HepG2 (cell line): ENCODE measurements around the gene GPR162. TPM values are rescaled to one million over a fixed set of nuclear protein-coding genes. Genes with fewer than 3 reads are reported as not detected.

ENCODE experiments used
- CCAR2 ChIP-seq: fragments of 200-400 bp; formaldehyde crosslinking; optimal IDR thresholded peaks from 2 replicates; pipeline ENCODE3; 2018; ENCODE audit warnings: low read depth, mild to moderate bottlenecking, low read length, moderate library complexity
- ELF3 ChIP-seq: IDR thresholded peaks from 2 replicates; pipeline ENCODE4 v1.6.1; 2016; ENCODE audit warnings: missing genetic modification reagents, missing compliant biosample characterization
- HNRNPK ChIP-seq: fragments of 200-400 bp; formaldehyde crosslinking; IDR thresholded peaks from 2 replicates; pipeline ENCODE4 v1.6.1; 2018; ENCODE audit warnings: low read length, low read depth, moderate library complexity, mild to moderate bottlenecking; ENCODE audit not compliant: poor library complexity, severe bottlenecking
- KLF15 ChIP-seq: sonication (generic); formaldehyde crosslinking; IDR thresholded peaks from 2 replicates; pipeline ENCODE4 v1.8.1; 2023; ENCODE audit warnings: borderline replicate concordance, mild to moderate bottlenecking, inconsistent platforms, missing genetic modification reagents, mixed read lengths
- POLR2AphosphoS5 ChIP-seq: IDR thresholded peaks from 2 replicates; pipeline ENCODE4 v1.6.1; 2012; ENCODE audit warnings: low read depth, low read length
- RBM39 ChIP-seq: fragments of 200-400 bp; formaldehyde crosslinking; IDR thresholded peaks from one replicate; pipeline ENCODE4 v1.6.1; 2018; ENCODE audit warnings: antibody characterized with exemption, mild to moderate bottlenecking, low read depth, low read length; ENCODE audit not compliant: poor library complexity, severe bottlenecking
- RFX3 ChIP-seq: IDR thresholded peaks from 2 replicates; pipeline ENCODE4 v1.6.1; 2016; ENCODE audit warnings: missing biosample characterization, missing genetic modification reagents
- SAP130 ChIP-seq: IDR thresholded peaks from 2 replicates; pipeline ENCODE4 v1.6.1; 2016; ENCODE audit warnings: low read depth
- SNAPC2 ChIP-seq: sonication (generic); formaldehyde crosslinking; IDR thresholded peaks from 2 replicates; pipeline ENCODE4 v1.8.1; 2022; ENCODE audit warnings: mild to moderate bottlenecking, missing genetic modification reagents
- SP5 ChIP-seq: IDR thresholded peaks from 2 replicates; pipeline ENCODE4 v1.6.1; 2016; ENCODE audit warnings: low read depth, borderline replicate concordance
- TAF1 ChIP-seq: sonication (generic); formaldehyde crosslinking; IDR thresholded peaks from 2 replicates; pipeline ENCODE4 v1.4.0; 2020; ENCODE audit warnings: missing genetic modification reagents
- TBX2 ChIP-seq: sonication (generic); formaldehyde crosslinking; IDR thresholded peaks from 2 replicates; pipeline ENCODE4 v1.5.0; 2020; ENCODE audit warnings: missing genetic modification reagents, mild to moderate bottlenecking, borderline replicate concordance
- U2AF1 ChIP-seq: fragments of 200-400 bp; formaldehyde crosslinking; optimal IDR thresholded peaks from 2 replicates; pipeline ENCODE3; 2017; ENCODE audit warnings: mild to moderate bottlenecking, low read depth, low read length
- ZFP1 ChIP-seq: IDR thresholded peaks from 2 replicates; pipeline ENCODE4 v1.6.1; 2016
- ZNF496 ChIP-seq: sonication (generic); formaldehyde crosslinking; IDR thresholded peaks from 2 replicates; pipeline ENCODE4 v1.8.1; 2023; ENCODE audit warnings: mild to moderate bottlenecking, moderate library complexity, missing genetic modification reagents; ENCODE audit not compliant: insufficient replicate concordance
- ZNF546 ChIP-seq: sonication (generic); formaldehyde crosslinking; conservative IDR thresholded peaks from 2 replicates; pipeline ENCODE4 v1.8.1; 2023; ENCODE audit warnings: mild to moderate bottlenecking, missing genetic modification reagents
- ZNF878 ChIP-seq: sonication (generic); formaldehyde crosslinking; IDR thresholded peaks from 2 replicates; pipeline ENCODE4 v1.8.1; 2023; ENCODE audit warnings: mild to moderate bottlenecking, missing genetic modification reagents, moderate library complexity
- ZSCAN29 ChIP-seq: sonication (generic); formaldehyde crosslinking; conservative IDR thresholded peaks from 2 replicates; pipeline ENCODE4 v1.4.0; 2020; ENCODE audit warnings: mild to moderate bottlenecking, missing genetic modification reagents
- polyA plus RNA-seq, 8 experiments: library from polyadenylated mRNA; depleted of rRNA in 3 of 8; stranded (reverse) in 7 of 8; unstranded in 1 of 8; fragments of >200 nt; fragmentation: Illumina TruSeq in 4 of 8; extraction: Trizol in 4 of 8; gene quantifications; 2 replicates each; pipeline versions ENCODE4 v1.2.1 to v1.2.3, GENCODE V29; 2011 to 2016; ENCODE audit warnings: low read depth in 4 of 8, missing spikeins in 1 of 8, mixed read lengths in 1 of 8; ENCODE audit not compliant: insufficient read depth in 1 of 8
- total RNA-seq, 5 experiments: library from RNA; depleted of rRNA; stranded (reverse); fragments of >200 nt; fragmentation: Illumina TruSeq; extraction: Trizol; gene quantifications; 2 replicates each; pipeline ENCODE4 v1.2.3, GENCODE V29; 2016; ENCODE audit warnings: low read depth in 1 of 5
- TF ChIP-seq, protein P1 (sequence below): sonication (generic); formaldehyde crosslinking; IDR thresholded peaks from 2 replicates; pipeline ENCODE4 v1.9.0; 2022; ENCODE audit warnings: missing genetic modification reagents, mild to moderate bottlenecking, borderline replicate concordance
- TF ChIP-seq, protein P2 (sequence below): sonication (generic); formaldehyde crosslinking; IDR thresholded peaks from 2 replicates; pipeline ENCODE4 v1.4.0; 2020; ENCODE audit warnings: missing genetic modification reagents
- TF ChIP-seq, protein P3 (sequence below): IDR thresholded peaks from 2 replicates; pipeline ENCODE4 v1.6.1; 2016; ENCODE audit warnings: missing compliant biosample characterization, missing genetic modification reagents, borderline replicate concordance
- TF ChIP-seq, protein P4 (sequence below): IDR thresholded peaks from 2 replicates; pipeline ENCODE4 v1.6.1; 2016; ENCODE audit warnings: missing genetic modification reagents, missing compliant biosample characterization
- TF ChIP-seq, protein P5 (sequence below): IDR thresholded peaks from 2 replicates; pipeline ENCODE4 v1.6.1; 2016; ENCODE audit warnings: low read depth, control low read depth

The GPR162 gene
- total and polyA plus RNA-seq, 2 of the 13 experiments (the other 11 are each of a cell fraction or from before 2014, with no cell fraction given) = 0.08 TPM; not detected in 1

DNA sequence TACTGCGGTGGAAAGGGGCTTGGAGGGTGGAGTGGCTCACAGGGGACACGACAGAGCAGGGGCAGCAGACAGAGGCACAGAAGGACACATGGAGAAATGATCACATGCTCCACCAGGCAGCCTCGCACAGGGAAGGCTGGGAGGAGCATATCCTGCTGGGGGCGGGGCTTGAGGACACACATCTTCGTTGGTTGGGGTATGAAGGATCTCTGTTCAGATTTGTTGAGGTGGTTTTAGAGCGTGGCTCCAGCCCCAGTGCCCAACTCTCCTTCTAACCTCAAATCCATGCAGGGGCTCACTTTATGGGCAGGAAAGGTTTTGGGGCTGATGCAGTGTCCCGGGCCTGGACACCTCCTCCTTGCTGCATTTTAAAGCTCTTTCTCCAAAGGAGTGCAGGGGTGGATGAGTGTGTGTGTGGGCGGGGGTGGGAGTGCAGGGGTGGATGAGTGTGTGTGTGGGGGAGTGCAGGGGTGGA, 5.9 kb downstream of the GPR162 start (continued):
- TF ChIP-seq, protein P1, sequence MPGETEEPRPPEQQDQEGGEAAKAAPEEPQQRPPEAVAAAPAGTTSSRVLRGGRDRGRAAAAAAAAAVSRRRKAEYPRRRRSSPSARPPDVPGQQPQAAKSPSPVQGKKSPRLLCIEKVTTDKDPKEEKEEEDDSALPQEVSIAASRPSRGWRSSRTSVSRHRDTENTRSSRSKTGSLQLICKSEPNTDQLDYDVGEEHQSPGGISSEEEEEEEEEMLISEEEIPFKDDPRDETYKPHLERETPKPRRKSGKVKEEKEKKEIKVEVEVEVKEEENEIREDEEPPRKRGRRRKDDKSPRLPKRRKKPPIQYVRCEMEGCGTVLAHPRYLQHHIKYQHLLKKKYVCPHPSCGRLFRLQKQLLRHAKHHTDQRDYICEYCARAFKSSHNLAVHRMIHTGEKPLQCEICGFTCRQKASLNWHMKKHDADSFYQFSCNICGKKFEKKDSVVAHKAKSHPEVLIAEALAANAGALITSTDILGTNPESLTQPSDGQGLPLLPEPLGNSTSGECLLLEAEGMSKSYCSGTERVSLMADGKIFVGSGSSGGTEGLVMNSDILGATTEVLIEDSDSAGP (CRISPR knock-in tag) = no peak; the same call in 1 of the 2 replicates
- TF ChIP-seq, protein P2, sequence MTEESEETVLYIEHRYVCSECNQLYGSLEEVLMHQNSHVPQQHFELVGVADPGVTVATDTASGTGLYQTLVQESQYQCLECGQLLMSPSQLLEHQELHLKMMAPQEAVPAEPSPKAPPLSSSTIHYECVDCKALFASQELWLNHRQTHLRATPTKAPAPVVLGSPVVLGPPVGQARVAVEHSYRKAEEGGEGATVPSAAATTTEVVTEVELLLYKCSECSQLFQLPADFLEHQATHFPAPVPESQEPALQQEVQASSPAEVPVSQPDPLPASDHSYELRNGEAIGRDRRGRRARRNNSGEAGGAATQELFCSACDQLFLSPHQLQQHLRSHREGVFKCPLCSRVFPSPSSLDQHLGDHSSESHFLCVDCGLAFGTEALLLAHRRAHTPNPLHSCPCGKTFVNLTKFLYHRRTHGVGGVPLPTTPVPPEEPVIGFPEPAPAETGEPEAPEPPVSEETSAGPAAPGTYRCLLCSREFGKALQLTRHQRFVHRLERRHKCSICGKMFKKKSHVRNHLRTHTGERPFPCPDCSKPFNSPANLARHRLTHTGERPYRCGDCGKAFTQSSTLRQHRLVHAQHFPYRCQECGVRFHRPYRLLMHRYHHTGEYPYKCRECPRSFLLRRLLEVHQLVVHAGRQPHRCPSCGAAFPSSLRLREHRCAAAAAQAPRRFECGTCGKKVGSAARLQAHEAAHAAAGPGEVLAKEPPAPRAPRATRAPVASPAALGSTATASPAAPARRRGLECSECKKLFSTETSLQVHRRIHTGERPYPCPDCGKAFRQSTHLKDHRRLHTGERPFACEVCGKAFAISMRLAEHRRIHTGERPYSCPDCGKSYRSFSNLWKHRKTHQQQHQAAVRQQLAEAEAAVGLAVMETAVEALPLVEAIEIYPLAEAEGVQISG = 0 out of 2 replicates have a peak, but pooled peaks have one; percentile 19
- TF ChIP-seq ZFP1 (CRISPR knock-in tag) (no peak), HNRNPK (peak; percentile 61), KLF15 (CRISPR knock-in tag) (no peak), RBM39 (no peak), TBX2 (0 out of 2 replicates have a peak, but pooled peaks have one; percentile 31), ZNF496 (no peak), ZNF546 (CRISPR knock-in tag) (no peak), ZSCAN29 (no peak), ELF3 (peak; percentile 20; the same call in 1 of the 2 replicates), TAF1 (CRISPR knock-in tag) (peak; percentile 35; the same call in 1 of the 2 replicates), SP5 (no peak), SAP130 (CRISPR knock-in tag) (peak; percentile 42; the same call in 1 of the 2 replicates), POLR2AphosphoS5 (peak; percentile 53; the same call in 1 of the 2 replicates), U2AF1 (no peak), SNAPC2 (CRISPR knock-in tag) (no peak), RFX3 (peak; percentile 17; the same call in 1 of the 2 replicates), ZNF878 (CRISPR knock-in tag) (no peak), CCAR2 (peak; percentile 29)
- TF ChIP-seq, protein P3, sequence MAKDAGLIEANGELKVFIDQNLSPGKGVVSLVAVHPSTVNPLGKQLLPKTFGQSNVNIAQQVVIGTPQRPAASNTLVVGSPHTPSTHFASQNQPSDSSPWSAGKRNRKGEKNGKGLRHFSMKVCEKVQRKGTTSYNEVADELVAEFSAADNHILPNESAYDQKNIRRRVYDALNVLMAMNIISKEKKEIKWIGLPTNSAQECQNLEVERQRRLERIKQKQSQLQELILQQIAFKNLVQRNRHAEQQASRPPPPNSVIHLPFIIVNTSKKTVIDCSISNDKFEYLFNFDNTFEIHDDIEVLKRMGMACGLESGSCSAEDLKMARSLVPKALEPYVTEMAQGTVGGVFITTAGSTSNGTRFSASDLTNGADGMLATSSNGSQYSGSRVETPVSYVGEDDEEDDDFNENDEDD = 0 out of 2 replicates have a peak, but pooled peaks have one; percentile 13
- TF ChIP-seq, protein P4, sequence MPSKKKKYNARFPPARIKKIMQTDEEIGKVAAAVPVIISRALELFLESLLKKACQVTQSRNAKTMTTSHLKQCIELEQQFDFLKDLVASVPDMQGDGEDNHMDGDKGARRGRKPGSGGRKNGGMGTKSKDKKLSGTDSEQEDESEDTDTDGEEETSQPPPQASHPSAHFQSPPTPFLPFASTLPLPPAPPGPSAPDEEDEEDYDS (CRISPR knock-in tag) = peak; percentile 64
- TF ChIP-seq, protein P5, sequence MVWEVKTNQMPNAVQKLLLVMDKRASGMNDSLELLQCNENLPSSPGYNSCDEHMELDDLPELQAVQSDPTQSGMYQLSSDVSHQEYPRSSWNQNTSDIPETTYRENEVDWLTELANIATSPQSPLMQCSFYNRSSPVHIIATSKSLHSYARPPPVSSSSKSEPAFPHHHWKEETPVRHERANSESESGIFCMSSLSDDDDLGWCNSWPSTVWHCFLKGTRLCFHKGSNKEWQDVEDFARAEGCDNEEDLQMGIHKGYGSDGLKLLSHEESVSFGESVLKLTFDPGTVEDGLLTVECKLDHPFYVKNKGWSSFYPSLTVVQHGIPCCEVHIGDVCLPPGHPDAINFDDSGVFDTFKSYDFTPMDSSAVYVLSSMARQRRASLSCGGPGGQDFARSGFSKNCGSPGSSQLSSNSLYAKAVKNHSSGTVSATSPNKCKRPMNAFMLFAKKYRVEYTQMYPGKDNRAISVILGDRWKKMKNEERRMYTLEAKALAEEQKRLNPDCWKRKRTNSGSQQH (CRISPR knock-in tag) = no peak
